8988T (cell line): ENCODE measurements around the gene SMOC1.

Experiments
- DNase-seq: peaks from one replicate; pipeline ENCODE4 v3.0.0; 2011

The SMOC1 gene

DNA sequence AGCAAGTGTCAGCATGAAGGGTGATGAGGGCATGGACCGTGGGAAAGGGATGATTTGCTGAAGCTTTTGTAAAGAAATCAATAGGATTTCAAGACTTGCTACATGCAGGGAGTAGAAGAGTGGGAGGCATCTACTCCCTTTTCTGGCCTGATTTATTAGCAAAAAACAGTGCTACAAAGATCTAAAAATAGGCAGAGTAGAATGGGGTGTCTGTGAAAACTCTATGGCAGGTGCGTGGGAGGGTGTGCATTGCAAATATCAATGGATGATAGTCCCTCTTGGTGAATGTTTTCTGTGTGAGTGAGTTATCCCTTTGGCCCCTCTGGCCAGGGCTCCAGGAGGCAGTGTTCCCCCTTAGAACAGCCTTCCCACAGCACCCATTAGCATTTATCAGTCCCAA lies 139.0 kb downstream of the SMOC1 start:
- no peak for DNase-seq

DNA sequence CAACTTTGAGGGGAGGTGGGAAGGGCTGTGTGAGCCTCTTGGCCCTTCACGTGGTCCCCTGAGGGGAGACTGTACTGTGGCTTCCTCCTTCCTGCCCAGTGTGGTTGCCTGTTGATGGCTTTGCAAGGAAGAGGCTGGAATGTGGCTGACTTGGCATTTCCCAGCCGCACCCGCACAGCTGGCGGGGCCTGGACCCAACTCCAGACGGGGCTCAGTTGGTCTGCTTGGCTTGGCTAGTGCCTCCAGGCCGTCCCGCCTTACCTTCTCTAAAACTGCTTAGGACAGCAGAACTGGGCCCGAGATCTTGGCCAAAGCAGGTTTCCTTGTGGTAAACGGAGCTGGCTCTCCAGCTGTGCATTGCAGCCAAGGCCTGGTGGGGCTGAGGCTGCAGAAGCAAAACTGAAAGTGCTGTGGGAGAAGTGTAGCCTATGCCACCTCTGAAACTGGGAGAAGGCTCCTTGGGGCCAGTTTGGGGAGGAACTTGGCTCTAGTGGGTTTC lies 139.5 kb downstream of the SMOC1 start:
- no peak for DNase-seq

DNA sequence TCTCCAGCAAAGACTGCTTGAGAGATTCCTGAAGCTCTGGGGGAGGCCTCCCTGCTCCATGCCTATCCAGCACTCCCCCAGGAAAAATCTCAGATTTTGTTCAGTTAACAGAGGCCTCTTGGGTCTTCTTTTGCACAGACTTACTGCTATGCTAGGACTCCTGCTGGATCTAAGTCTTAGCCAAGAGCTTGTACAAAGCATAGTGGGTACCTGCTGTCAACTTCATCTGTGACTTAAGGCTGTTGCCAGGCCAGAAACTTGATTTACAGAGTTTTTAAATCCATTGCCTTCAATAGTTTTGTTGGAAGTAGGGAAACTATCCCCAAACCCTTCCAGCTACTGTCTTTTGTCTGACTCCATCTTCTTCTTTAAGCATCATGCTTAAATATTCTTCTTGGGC lies 140.5 kb downstream of the SMOC1 start:
- DNase-seq, result no peak

DNA sequence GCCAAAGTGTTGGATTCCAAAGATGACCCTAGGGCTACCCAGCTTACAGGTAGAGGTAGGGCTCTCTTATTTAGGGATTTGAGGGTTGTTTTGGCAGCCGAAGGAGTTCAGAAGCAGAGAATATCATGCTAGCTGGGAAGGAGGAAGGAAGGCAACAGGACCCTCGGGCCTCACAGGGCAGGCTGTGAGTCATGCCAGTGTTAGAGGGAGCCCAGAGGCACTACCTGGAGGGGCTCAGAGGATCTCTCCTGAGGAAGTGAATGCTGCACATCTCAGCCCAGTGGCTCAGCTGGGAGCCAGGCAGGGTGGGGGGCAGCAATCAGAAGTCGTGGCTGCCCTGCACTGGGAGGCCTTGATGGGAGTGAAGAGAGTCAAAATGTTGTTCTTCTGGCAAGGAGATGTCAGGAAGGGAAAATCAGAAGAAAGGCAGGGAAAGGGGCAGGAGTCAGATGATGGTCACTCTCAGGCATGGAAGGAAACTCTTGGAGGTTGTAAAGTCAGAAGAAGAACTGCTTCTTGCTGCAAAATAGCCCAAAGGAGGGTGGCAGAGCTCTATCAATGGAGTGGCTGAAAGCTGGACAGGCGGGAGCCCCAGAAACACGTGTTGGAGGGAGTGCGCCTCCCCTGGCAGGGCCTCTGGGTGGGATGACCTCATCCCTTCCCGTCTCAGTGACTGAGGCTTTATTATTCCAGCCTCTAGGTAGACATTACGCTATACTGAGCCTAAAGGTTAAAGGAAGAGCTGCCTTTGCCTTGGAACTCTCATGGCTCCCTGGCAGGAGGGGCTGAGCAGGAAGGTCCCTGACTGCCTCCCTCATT lies 141.3 kb downstream of the SMOC1 start:
- DNase-seq, result no peak

DNA sequence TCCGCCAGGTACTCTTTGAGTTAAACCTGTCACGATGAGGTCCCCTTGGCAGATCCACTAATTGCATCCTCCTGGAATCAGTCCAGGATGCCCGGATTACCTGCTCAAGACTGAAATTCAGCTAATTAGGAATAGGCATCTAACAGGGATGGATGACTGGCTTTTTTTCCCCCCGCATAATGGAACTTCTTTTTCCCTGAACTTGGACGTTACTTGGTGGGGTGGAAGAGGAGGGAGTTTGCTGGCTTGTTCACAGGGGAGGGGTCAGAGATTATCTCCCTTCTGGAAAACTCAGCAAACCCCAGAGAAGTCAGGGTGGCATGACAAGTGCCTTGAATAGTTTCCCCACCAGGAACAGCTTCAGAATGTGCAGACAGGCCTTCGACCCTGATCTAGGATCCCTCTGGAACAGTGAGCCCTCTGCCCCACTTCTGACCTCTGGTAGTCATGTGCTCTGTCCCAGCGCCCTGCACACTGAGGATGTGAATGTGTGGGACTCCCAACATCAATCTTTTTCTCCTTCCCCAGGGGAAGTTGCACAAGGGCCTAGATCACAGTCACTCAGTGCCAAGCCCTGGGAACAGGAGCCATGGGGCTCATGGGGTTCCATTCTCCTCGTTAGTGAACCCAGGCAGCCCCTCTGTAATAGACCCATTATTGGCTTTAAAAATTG lies 142.5 kb downstream of the SMOC1 start:
- DNase-seq, result no peak

DNA sequence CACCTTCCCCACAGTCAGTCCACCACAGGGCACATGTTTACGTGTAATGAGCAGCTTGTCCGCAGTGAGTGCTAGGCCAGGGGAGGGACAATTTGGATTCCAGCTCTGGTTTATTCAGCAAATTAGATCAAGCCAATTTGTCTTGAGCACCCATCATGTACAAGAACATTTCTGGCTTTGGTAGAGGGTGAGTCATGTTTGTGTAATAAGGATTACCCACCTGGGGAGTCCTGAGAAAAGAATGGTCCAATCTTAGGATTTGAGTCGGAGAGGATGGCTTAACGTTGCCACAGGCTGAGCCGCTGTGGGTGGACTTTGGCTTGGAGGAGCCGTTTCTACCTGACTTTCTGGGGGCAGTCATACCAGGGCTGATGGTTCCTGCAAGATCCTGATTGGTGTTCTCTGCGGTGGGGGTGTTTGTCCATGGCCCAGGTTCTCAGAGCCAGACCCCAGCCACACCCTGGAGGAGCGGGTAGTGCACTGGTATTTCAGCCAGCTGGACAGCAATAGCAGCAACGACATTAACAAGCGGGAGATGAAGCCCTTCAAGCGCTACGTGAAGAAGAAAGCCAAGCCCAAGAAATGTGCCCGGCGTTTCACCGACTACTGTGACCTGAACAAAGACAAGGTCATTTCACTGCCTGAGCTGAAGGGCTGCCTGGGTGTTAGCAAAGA lies 143.7 kb downstream of the SMOC1 start:
- DNase-seq, result no peak

DNA sequence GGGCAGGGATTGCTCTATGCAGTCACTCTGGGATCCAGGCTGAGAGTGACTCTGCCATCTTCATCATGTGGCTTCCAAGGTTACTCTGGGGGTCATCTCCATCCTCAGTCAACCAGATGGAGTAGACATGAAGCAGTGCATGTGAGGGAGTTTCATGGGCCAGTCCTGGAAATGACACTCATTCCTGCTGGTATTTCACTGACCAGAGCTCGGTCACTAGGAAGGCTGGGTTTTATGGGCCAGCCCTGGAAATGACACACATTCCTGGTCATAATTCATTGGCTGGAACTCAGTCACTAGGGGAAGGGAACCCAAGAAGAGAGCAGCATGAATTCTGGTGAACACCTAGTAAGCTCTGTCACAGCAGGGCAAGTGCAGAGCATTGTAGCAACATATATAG lies 144.7 kb downstream of the SMOC1 start:
- DNase-seq, result no peak

DNA sequence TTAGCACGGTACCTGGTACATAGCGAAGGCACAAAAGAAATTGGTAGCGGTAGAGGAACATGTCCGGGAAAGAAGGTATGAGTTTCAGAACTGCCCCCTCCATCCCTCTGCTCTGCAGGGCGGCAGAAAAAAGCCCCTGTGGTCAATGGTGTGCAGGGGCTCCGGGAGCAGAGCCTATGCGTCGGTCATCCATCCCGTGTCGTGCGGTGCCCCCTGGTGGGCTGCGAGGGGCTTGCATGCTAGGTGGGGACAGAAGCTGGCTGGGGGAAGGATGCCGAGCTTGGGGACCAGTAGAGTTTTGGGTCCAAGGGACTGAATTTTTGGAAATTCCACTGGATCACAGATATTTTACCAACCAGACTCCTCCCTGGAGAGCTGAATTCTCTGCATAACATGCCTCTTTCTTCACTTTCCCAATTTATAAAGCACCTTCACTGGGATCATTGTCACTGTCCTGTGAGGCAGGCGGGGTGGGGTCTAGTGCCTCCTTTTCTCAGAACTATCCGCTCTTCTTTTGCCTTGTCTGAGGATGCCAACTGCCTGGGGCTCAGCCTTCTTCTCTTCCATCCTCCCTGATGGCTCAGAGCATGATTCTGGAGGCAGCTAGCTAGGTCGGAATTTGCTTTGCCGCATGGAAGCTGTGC lies 148.7 kb downstream of the SMOC1 start:
- peak; percentile 87 for DNase-seq

DNA sequence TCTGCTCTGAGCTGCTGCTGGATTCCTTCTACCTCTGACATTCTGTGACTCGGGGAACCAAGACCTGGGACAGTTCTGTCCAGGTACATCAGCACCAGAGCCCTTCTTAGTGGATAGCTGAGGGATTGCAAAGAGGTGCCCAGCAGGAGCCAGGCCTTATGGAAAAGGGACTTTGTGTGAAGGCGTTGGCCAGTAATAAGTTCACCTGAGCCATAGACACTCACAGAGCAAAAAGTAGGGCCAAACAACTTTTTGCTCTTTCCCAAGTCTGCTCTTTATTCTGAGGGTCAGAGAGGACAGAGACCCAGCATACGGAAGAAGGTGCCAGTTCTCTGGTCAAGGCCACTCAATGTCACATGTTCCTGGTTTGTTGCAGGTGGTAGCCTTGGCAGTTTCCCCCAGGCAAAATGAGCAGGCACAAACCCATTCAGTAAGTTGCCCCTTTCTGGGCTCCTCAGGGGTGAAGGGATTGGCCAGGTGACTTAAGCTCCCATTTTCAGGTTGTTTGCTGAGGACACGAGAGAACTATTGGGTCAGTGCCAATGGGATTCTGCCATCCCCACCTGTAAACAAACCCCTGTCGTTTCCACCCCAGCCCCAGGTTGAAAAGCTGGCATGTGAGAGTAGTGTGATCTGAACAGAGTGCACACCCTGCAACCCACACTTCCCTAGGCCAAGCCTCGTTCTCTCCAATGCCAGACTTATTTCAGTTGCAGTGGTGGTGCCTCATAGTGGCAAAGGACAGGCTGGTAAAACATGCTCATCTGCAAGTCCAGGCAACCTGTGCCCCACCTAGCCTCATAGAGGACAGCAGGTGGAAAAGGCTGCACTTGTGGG lies 150.3 kb downstream of the SMOC1 start:
- DNase-seq, result no peak

DNA sequence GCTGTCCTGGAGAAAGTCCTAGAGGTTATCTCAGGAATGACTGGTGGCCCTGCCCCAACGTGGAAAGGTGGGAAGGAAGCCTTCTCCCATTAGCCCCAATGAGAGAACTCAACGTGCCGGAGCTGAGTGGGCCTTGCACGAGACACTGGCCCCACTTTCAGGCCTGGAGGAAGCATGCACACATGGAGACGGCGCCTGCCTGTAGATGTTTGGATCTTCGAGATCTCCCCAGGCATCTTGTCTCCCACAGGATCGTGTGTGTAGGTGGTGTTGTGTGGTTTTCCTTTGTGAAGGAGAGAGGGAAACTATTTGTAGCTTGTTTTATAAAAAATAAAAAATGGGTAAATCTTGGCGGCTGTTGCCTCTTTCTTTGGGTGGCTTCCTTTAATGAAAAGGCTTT lies 152.8 kb downstream of the SMOC1 start:
- no peak for DNase-seq

DNA sequence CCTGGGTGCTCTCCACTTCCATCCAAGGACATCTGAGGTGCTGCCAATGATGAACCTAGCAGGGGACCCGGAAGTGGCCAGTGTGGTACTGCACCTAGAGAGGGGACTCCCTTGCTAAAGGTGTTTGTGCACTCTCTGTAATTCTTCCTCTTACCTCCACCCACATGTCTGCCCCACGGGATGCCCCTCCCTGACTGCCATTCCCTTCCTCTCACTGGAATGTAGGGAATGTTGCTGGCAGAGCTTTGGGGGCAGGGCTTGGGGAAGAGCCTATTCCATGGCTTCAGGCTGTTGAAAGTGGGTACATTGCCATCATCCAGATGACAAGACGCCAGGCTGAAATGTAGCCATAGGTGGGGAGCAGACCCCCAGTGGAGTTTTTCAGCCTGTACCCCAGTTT lies 153.2 kb downstream of the SMOC1 start:
- DNase-seq, result no peak

DNA sequence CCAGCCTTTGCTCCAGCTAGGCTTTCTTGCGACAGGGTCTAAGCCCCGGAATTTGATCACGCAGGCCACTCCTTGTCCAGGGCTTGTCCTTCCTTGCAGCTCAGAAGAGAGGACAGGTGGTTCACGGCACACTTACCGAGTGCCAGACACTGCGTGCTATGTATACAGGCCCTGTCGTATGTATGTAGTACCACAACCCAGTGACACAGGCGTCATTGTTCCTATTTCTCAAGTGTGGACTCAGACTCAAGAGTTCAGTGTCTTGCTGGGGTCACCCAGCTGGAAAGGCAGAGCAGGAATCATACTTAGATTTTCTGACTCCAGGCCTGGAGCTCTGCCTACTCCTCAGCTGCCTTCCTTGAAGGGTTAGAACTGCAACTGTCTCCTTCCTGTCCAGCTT lies 153.9 kb downstream of the SMOC1 start:
- no peak for DNase-seq

DNA sequence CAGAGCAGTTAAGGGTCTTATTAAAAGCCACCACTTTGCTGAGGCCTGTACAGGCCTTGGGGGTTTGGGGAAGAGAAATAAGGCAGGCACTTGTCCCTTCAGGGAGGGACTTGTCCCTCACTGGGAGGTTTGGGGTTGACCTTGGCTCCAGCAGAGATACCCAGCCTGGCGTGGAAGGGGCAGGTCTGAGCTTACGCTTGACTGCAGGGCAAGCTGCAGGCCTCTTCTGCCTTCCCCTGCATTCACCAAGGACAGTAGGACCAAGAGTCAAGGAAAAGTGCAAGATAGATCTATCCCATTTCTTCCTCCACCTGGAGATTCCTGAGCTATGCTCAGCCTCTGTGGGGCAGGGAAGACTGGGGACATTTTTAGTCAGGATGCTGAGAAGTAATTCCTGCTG lies 154.3 kb downstream of the SMOC1 start:
- no peak for DNase-seq

DNA sequence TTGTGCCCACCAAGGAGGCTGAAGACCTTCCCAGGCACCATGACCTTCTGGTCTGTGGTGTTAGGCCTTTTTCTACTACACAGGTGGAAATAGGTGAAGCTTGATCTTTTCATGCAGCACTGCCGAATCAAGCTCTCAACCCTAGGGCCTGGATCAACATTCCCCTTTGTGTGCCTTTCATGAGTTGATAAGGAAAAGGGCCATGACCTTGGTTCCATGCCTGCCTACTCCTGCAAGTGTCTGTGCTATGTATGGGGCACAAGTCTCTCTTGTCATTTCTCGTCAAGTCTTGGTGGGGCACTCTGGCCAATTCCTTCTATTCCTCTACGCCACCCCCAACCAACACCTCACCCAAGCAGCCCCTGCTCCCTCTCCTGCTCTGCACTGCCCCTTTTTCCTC lies 155.0 kb downstream of the SMOC1 start:
- DNase-seq, result no peak

DNA sequence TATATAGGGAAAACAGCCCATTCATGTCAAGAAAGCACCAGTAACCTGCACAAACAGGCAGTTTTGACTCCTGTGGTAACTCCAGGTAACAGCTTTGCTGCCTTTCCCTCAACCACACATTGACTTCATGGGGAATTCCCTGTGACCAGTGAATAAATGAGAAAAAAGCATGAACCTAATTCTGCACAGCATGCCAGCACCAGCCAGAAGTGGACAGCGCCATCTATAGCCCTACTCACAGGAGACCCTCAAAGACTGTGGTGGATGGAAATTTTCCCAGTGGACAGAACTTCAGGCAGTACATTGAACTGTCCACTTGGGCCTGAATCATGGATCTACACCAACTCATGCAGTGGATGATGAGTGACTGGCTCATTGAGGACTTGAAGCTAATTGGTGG lies 157.4 kb downstream of the SMOC1 start:
- DNase-seq, result no peak

DNA sequence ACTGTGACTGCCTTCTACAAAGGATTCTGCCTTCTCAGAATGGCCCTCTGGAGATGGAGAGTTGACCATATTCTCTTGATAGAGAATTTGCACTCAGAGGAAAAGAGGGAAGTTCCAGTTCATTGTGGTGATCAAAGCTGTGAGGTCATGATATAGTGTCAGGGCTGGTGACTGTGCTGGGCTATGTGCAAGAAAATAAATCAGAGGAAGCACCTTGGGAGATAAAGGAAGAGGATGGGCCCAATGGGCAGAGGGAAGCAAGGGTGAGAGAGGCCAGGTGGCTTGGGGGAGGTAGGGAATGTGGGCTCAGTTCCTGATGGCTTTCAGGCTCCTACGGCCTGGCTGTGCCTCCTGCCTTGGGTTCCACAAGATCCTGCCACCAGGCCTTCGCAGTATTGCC lies 163.8 kb downstream of the SMOC1 start:
- no peak for DNase-seq

DNA sequence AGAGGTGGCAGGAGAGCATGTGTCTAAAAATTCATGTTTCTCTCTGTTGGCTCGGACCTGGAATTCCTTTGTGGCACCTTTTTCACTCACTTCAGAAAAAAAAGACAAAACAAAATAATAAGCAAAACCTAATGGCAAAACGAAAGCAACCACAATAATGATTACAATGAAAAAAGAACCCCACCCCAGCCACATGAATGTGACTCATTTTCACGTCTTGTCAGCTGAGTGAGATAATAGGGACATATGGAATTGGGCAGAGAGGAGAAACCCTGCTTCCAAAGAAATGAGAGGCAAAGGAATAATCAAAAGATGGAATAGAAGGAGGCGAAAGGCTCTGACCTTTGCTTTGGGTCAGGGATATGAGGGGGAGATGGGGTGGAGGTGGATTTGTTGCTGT lies 166.1 kb downstream of the SMOC1 start:
- DNase-seq, result no peak

DNA sequence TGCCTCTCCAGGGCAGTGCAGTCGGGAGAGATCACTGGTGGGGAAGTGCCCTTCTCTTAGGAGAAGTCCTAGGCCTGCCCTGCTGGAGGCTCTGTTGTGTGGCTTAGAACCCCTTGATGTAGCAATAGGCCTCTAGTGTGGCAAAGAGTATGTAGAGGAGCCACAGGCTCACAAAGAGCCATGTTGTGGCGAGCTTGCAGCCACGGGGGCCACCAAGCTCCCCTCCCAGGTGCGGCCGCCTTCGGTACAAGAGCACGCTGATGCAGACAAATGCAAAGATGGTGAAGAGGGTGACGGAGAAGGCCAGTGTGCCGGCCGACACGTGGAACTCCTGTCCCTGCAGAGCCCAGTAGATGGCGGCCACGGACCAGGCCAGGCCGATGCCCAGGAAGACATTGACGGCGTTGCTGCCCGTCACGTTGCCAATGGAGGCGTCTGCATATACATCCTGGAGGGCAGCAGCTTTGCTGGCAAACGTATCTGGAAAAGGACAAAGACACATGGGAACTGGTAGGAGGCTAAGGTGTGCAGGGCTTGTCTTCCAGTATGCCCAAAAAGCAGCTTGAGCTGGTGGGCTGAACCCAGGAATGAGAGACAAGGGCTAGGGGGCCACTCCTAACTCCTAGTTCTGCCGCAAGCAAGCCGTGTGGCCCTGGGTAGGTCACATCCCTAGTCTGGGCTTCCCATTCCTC lies 166.8 kb downstream of the SMOC1 start:
- peak; percentile 67 for DNase-seq

DNA sequence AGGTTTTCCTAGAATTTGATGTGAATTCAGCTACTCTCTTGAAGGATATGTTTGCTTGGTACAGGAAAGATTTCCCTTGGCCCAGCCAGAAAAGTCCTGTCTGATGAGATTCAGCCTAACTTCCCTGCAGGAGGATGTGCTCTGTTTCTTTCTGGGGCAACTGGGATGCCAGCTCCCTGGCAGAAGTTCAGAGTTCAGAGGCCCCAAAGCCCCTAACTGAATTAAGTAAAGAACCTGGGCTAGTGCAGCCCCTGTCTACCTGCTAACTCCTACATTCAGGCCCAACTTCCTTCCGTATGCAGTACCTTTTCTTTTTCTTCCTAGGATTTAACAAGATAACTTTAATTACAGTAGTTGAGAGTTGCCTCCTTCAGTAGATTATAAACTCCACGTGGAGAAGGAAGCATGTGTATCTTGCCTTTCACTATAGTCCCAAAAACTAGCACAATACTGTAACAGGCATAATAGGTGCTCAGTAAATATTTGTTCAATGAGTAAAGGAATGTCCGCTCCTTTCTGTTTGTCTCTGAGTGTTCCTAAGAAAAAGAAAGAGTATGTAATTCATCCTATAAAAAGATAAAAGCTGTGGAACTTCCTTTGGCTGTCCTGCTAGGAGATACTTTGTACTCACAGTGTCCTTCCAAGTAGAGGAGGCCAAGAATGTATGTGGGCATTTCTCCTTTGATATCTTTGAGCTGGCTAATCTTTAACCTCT lies 168.5 kb downstream of the SMOC1 start:
- no peak for DNase-seq

DNA sequence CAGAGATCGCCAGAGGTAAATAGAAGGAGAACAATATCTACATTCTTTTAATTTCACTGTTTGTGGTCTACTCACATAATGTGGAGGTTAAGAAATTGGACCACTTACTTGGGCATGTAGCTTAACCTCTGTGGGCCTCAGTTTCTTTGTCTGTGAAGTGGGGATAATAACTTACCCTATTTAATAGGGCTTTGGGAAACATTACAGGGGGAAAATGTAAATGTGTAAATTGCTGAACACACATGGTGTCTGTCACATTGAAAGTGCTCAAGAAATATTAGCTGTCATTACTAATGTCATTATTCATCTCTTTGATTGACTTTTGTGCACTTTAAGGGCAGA lies 169.1 kb downstream of the SMOC1 start:
- no peak for DNase-seq

DNA sequence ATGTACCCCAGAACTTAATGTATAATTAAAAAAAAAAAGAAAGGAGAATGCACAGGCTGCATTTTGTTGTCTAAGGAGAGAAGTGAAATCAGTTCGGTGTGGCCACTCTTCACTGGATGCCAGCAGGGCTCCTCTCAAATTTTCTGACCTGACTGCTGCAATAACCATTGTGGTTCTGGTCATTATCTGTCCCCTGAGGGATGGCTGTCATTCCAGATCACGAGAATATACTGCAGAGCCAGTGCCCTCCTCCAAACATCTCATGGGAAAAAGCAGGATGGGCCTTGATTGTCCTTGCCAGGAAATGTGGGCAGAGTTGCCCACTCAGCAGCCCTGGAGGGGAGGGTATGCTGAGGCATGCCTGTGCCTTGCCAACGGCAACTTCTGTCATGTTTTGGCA lies 170.4 kb downstream of the SMOC1 start:
- DNase-seq, result no peak
